Activated T-helper 1 cell treated with anti-CD3 and anti-CD28 coated beads, Interleukin-12 subunit alpha, Interleukin-12 subunit beta, Interleukin-2, Interleukin-4 antibody, amounts not matched to agents 30 ng/mL and 10 ng/mL and 1 ng/mL, durations not matched to agents 14 hours and 24 hours and 36 hours (primary cell): ENCODE measurements around the gene NOP56. TPM values are rescaled to one million over a fixed set of nuclear protein-coding genes. Genes with fewer than 3 reads are reported as not detected.
"Not testable (repeated sequence)": the region's sequence is repeated elsewhere in the genome, so short reads cannot be mapped to it uniquely, and the experiment has no call there.

Experiments used
- DNase-seq: peaks from one replicate; pipeline ENCODE4 v3.0.0; 2021; ENCODE audit warnings: low spot score
- H3K27ac Mint-ChIP-seq: one replicate; pipeline ENCODE4 v1.8.0; 2021; ENCODE audit warnings: mild to moderate bottlenecking, mixed read lengths
- H3K27me3 Mint-ChIP-seq: one replicate; pipeline ENCODE4 v1.8.0; 2022; ENCODE audit warnings: mild to moderate bottlenecking, moderate library complexity, mixed read lengths; ENCODE audit not compliant: insufficient read depth
- H3K36me3 Mint-ChIP-seq: one replicate; pipeline ENCODE4 v1.8.0; 2021; ENCODE audit warnings: low read depth, mixed read lengths
- H3K4me1 Mint-ChIP-seq: one replicate; pipeline ENCODE4 v1.8.0; 2021; ENCODE audit warnings: low read depth, mixed read lengths
- H3K4me3 Mint-ChIP-seq: one replicate; pipeline ENCODE4 v1.8.0; 2021; ENCODE audit warnings: mild to moderate bottlenecking, moderate library complexity, mixed read lengths
- H3K9me3 Mint-ChIP-seq: one replicate; pipeline ENCODE4 v1.8.0; 2021; ENCODE audit warnings: mixed read lengths
- intact Hi-C: fragments of 100-400 bp; cut with micrococcal nuclease; formaldehyde crosslinking; loops from one replicate; pipeline ENCODE4 v1.15.1; 2024
- total RNA-seq: library from RNA; stranded (reverse); gene quantifications from 2 replicates; pipeline ENCODE4 v1.2.3, GENCODE V29; 2022

NOP56 gene
- total RNA-seq, 1 donor from 2014 or later = 897 TPM

- peaks cover 24% of the 10 kb centered on the region for H3K4me1 Mint-ChIP-seq
- H3K27me3 Mint-ChIP-seq = peaks cover 36% of the 10 kb centered on the region
- intact Hi-C loops = loop anchor here (1.0 kb wide), 1 partner anchor 48 kb away; no protein-coding TSS in a partner anchor
- H3K36me3 Mint-ChIP-seq = peaks cover 7% of the 10 kb centered on the region
- H3K4me3 Mint-ChIP-seq = peak overlapping the region; percentile 76
- no peak overlapping the region for H3K27ac Mint-ChIP-seq
- DNase-seq = peak; percentile 53
- no peaks in the 10 kb centered on the region for H3K9me3 Mint-ChIP-seq
These were observed 41.0 kb downstream of the NOP56 start for GRCh38 chr20:2693286-2694007.

- intact Hi-C loops = no loop called here
- peaks cover 21% of the 10 kb centered on the region for H3K4me1 Mint-ChIP-seq
- no peak for DNase-seq
- H3K9me3 Mint-ChIP-seq = no peaks in the 10 kb centered on the region
- H3K27me3 Mint-ChIP-seq = peaks cover 36% of the 10 kb centered on the region
- H3K27ac Mint-ChIP-seq = no peak overlapping the region
- H3K4me3 Mint-ChIP-seq = peak overlapping the region; percentile 76
- H3K36me3 Mint-ChIP-seq = peaks cover 7% of the 10 kb centered on the region
These were observed 41.6 kb downstream of the NOP56 start for GRCh38 chr20:2694008-2694471.

GRCh38 chr20:2694519-2694918 lies 42.1 kb downstream of the NOP56 start:
- no peaks in the 10 kb centered on the region for H3K9me3 Mint-ChIP-seq
- H3K36me3 Mint-ChIP-seq = peaks cover 7% of the 10 kb centered on the region
- H3K27ac Mint-ChIP-seq = no peak overlapping the region
- H3K4me1 Mint-ChIP-seq = peaks cover 17% of the 10 kb centered on the region
- intact Hi-C loops = no loop called here
- H3K27me3 Mint-ChIP-seq = peaks cover 36% of the 10 kb centered on the region
- peak overlapping the region; percentile 76 for H3K4me3 Mint-ChIP-seq
- DNase-seq = no peak

GRCh38 chr20:2695206-2695983 lies 43.0 kb downstream of the NOP56 start:
- no peak for DNase-seq
- Mint-ChIP-seq H3K4me1 (peaks cover 17% of the 10 kb centered on the region), H3K27ac (peak overlapping the region; percentile 40), H3K36me3 (peaks cover 7% of the 10 kb centered on the region), H3K27me3 (peaks cover 38% of the 10 kb centered on the region), H3K9me3 (no peaks in the 10 kb centered on the region), H3K4me3 (peak overlapping the region; percentile 76)
- intact Hi-C loops = no loop called here

- peaks cover 36% of the 10 kb centered on the region for H3K27me3 Mint-ChIP-seq
- H3K4me1 Mint-ChIP-seq = peaks cover 17% of the 10 kb centered on the region
- H3K9me3 Mint-ChIP-seq, intact Hi-C loops, H3K4me3 Mint-ChIP-seq, DNase-seq, H3K27ac Mint-ChIP-seq, H3K36me3 Mint-ChIP-seq: not testable (repeated sequence)
These were observed 43.6 kb downstream of the NOP56 start for GRCh38 chr20:2695984-2696525.

- Mint-ChIP-seq H3K4me1 (peaks cover 11% of the 10 kb centered on the region), H3K9me3 (no peaks in the 10 kb centered on the region), H3K27me3 (peaks cover 30% of the 10 kb centered on the region), H3K36me3 (peaks cover 3% of the 10 kb centered on the region), H3K27ac (no peak overlapping the region), H3K4me3 (no peak overlapping the region)
- intact Hi-C loops = no loop called here
- DNase-seq = no peak
These were observed 44.2 kb downstream of the NOP56 start for GRCh38 chr20:2696646-2697045.

GRCh38 chr20:2697768-2698167 lies 45.3 kb downstream of the NOP56 start:
- peaks cover 3% of the 10 kb centered on the region for H3K36me3 Mint-ChIP-seq
- no peak for DNase-seq
- intact Hi-C loops = no loop called here

GRCh38 chr20:2698186-2698817 lies 45.9 kb downstream of the NOP56 start:
- Mint-ChIP-seq H3K4me3 (no peak overlapping the region), H3K4me1 (peaks cover 5% of the 10 kb centered on the region), H3K9me3 (no peaks in the 10 kb centered on the region), H3K36me3 (peaks cover 3% of the 10 kb centered on the region), H3K27me3 (peaks cover 28% of the 10 kb centered on the region), H3K27ac (no peak overlapping the region)
- intact Hi-C loops = no loop called here
- no peak for DNase-seq

More at GRCh38 chr20:2697768-2698167, 45.3 kb downstream of the NOP56 start:
- Mint-ChIP-seq H3K4me1 (peaks cover 5% of the 10 kb centered on the region), H3K4me3 (no peak overlapping the region), H3K27me3 (peaks cover 28% of the 10 kb centered on the region), H3K27ac (no peak overlapping the region), H3K9me3 (no peaks in the 10 kb centered on the region)

GRCh38 chr20:2698912-2699311 lies 46.5 kb downstream of the NOP56 start:
- peaks cover 5% of the 10 kb centered on the region for H3K4me1 Mint-ChIP-seq
- intact Hi-C loops = no loop called here
- no peak overlapping the region for H3K4me3 Mint-ChIP-seq
- no peak overlapping the region for H3K27ac Mint-ChIP-seq
- DNase-seq = no peak
- H3K9me3 Mint-ChIP-seq = no peaks in the 10 kb centered on the region
- H3K36me3 Mint-ChIP-seq = peaks cover 3% of the 10 kb centered on the region
- H3K27me3 Mint-ChIP-seq = peaks cover 28% of the 10 kb centered on the region

GRCh38 chr20:2699775-2700413 lies 47.5 kb downstream of the NOP56 start:
- intact Hi-C loops = no loop called here

GRCh38 chr20:2700913-2701620 lies 48.6 kb downstream of the NOP56 start:
- Mint-ChIP-seq H3K27me3 (peaks cover 9% of the 10 kb centered on the region), H3K27ac (no peak overlapping the region), H3K36me3 (no peaks in the 10 kb centered on the region), H3K9me3 (no peaks in the 10 kb centered on the region), H3K4me1 (peaks cover 1% of the 10 kb centered on the region), H3K4me3 (no peak overlapping the region)
- no peak for DNase-seq
- intact Hi-C loops = no loop called here

More at GRCh38 chr20:2699775-2700413, 47.5 kb downstream of the NOP56 start:
- Mint-ChIP-seq H3K27ac (no peak overlapping the region), H3K9me3 (no peaks in the 10 kb centered on the region), H3K36me3 (peaks cover 2% of the 10 kb centered on the region), H3K4me3 (no peak overlapping the region), H3K4me1 (peaks cover 3% of the 10 kb centered on the region), H3K27me3 (peaks cover 19% of the 10 kb centered on the region)
- DNase-seq = no peak

- intact Hi-C loops = no loop called here
- H3K4me3 Mint-ChIP-seq = no peak overlapping the region
- DNase-seq = no peak
These were observed 49.2 kb downstream of the NOP56 start for GRCh38 chr20:2701671-2702081.

More at GRCh38 chr20:2701671-2702081, 49.2 kb downstream of the NOP56 start:
- Mint-ChIP-seq H3K27me3 (peaks cover 5% of the 10 kb centered on the region), H3K27ac (no peak overlapping the region), H3K36me3 (no peaks in the 10 kb centered on the region), H3K9me3 (no peaks in the 10 kb centered on the region), H3K4me1 (peaks cover 7% of the 10 kb centered on the region)
